Activated naive CD8-positive, alpha-beta T cell treated with anti-CD3 and anti-CD28 coated beads, Interleukin-2, amount 10 ng/mL, durations not matched to agents 7 days and 5 days (primary cell): ENCODE measurements around the gene PTPRG. TPM values are rescaled to one million over a fixed set of nuclear protein-coding genes. Genes with fewer than 3 reads are reported as not detected.

Experiments
- ATAC-seq: fragments of 150-1000 bp; cut with Tn5 transposase; one replicate; pipeline ENCODE4 v1.10.0; 2021; ENCODE audit warnings: low read depth, moderate library complexity
- POLR2A ChIA-PET: fragments of 350-600 bp; sonication (Branson Sonifier 250); formaldehyde crosslinking; loops from one replicate; lab custom pipeline; 2021; ENCODE audit warnings: antibody characterized with exemption; lab: Charles Lee
- DNase-seq: peaks from one replicate; pipeline ENCODE4 v3.0.0; 2021
- H3K27ac Mint-ChIP-seq: one replicate; pipeline ENCODE4 v1.8.0; 2022; ENCODE audit warnings: mild to moderate bottlenecking, mixed read lengths
- H3K27me3 Mint-ChIP-seq: one replicate; pipeline ENCODE4 v1.8.0; 2022; ENCODE audit warnings: mild to moderate bottlenecking, moderate library complexity, mixed read lengths
- H3K36me3 Mint-ChIP-seq: one replicate; pipeline ENCODE4 v1.8.0; 2021; ENCODE audit warnings: mild to moderate bottlenecking, mixed read lengths
- H3K4me1 Mint-ChIP-seq: one replicate; pipeline ENCODE4 v1.8.0; 2021; ENCODE audit warnings: mixed read lengths
- H3K4me3 Mint-ChIP-seq: one replicate; pipeline ENCODE4 v1.8.0; 2022; ENCODE audit warnings: mild to moderate bottlenecking, moderate library complexity, mixed read lengths
- H3K9me3 Mint-ChIP-seq: one replicate; pipeline ENCODE4 v1.8.0; 2021; ENCODE audit warnings: mixed read lengths
- total RNA-seq, 2 experiments: library from RNA; stranded (reverse); gene quantifications; one replicate each; pipeline ENCODE4 v1.2.3, GENCODE V29; 2021

PTPRG gene
- total RNA-seq, 2 experiments from 2014 or later = not detected

DNA sequence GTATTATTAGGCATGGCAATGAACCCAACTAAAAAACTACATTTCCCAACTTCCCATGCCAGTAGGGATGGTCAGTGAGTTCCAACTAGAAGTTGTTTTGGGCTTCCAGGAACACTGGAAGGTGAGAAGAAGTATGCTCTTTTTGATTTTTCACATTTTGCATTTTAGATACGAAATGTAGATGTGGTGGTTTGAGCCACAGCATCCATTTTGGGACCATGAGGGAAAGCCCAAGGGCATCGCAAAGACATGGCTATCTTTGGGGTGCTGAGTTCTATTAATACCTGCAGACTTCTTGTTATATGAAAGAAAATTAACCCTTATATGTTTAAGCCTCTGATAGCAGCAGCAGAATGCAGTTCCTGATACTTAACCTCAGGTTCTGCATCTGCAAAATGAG is 62.9 kb downstream of the PTPRG start:
- H3K9me3 Mint-ChIP-seq = no peaks in the 10 kb centered on the region
- H3K4me1 Mint-ChIP-seq = no peaks in the 10 kb centered on the region
- ATAC-seq = no peak
- DNase-seq = no peak
- POLR2A ChIA-PET = no interaction called here
- no peaks in the 10 kb centered on the region for H3K36me3 Mint-ChIP-seq
- no peak overlapping the region for H3K4me3 Mint-ChIP-seq
- no peaks in the 10 kb centered on the region for H3K27me3 Mint-ChIP-seq
- no peak overlapping the region for H3K27ac Mint-ChIP-seq

DNA sequence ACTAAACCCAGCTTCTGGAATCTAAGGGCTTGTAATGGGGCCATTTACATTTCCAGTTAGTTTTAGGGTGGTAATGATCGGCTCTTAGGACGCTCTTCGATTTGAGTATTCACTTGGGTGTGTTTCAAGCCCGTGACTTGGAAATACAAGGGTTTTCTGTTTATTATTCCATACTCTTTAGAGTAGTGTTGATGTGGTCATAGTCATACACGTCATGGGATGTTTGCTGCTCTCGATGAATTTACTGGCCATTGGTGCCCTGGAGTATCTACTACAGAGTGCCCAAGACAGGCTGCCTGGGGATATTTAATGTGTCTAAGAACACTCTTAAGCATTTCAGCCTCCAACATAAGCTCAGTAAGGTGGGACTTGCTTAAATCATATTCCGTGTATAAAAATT is 64.1 kb downstream of the PTPRG start:
- H3K36me3 Mint-ChIP-seq = no peaks in the 10 kb centered on the region
- POLR2A ChIA-PET = no interaction called here
- ATAC-seq (no peak), DNase-seq (no peak)
- no peak overlapping the region for H3K4me3 Mint-ChIP-seq
- no peaks in the 10 kb centered on the region for H3K27me3 Mint-ChIP-seq
- no peaks in the 10 kb centered on the region for H3K4me1 Mint-ChIP-seq
- no peak overlapping the region for H3K27ac Mint-ChIP-seq
- no peaks in the 10 kb centered on the region for H3K9me3 Mint-ChIP-seq

DNA sequence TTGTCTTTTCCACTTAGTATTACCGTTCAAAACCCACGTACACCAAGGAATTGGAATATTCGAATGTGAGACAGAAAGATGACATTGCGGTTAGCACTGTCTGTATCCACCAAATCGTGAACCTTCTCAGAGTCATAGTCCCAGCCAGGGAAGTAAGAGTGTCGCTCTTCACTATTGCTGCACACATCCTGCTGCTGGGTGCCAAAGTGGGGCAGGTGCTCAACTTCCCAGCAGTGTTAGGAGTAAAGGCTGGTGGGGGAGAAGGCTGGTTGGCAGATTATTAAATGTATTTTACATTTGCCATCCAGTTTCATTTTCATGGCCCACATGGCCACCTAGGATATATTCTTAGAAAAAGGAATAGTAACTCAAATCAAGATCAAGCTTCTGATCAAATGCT is 65.1 kb downstream of the PTPRG start:
- Mint-ChIP-seq H3K9me3 (no peaks in the 10 kb centered on the region), H3K36me3 (no peaks in the 10 kb centered on the region), H3K27me3 (no peaks in the 10 kb centered on the region), H3K4me3 (no peak overlapping the region), H3K27ac (no peak overlapping the region), H3K4me1 (no peaks in the 10 kb centered on the region)
- POLR2A ChIA-PET = no interaction called here
- ATAC-seq (no peak), DNase-seq (no peak)

DNA sequence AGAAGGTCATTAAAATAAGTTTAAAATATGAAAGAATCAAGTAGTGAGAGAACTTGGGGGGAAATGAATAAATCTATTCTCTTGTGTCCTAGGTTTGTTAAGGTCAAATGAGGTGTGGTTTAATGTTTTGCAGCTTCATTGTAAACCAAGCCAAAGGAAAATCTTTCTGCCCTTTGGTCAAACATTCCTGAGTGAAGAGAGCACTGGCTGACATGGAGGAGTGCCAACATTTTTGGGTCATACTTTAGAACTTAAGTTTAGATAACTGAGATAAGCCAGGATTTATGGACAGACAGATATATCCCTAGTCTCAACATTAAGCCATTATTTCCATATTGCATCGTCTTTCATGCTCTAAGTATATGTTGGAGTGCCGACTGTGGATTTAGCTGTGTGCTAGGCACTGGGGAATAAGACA is 66.4 kb downstream of the PTPRG start:
- DNase-seq (no peak), ATAC-seq (no peak)
- Mint-ChIP-seq H3K9me3 (no peaks in the 10 kb centered on the region), H3K4me1 (no peaks in the 10 kb centered on the region), H3K4me3 (no peak overlapping the region), H3K27ac (no peak overlapping the region), H3K27me3 (no peaks in the 10 kb centered on the region), H3K36me3 (no peaks in the 10 kb centered on the region)
- POLR2A ChIA-PET = no interaction called here

DNA sequence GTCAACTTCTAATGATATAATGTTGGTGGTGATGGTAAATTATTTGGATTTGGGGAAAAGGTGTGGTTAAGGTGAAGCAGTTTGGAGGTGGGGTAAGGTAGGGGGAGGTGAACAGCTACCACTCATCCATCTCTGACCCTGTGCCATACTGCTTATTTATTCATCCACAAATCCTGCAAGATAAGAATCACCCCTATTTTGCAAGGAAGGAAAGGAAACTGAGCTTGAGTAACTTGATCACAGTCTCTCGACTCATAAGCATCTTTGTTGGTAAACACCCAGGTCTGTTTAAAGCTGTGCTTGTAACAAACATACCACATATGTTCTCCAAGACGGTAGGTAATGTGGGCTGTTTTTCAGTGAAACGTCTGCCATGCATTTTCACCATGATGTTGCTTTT is 67.3 kb downstream of the PTPRG start:
- Mint-ChIP-seq H3K36me3 (no peaks in the 10 kb centered on the region), H3K27me3 (no peaks in the 10 kb centered on the region), H3K9me3 (no peaks in the 10 kb centered on the region), H3K27ac (no peak overlapping the region), H3K4me3 (no peak overlapping the region), H3K4me1 (no peaks in the 10 kb centered on the region)
- DNase-seq (no peak), ATAC-seq (no peak)
- POLR2A ChIA-PET = no interaction called here

DNA sequence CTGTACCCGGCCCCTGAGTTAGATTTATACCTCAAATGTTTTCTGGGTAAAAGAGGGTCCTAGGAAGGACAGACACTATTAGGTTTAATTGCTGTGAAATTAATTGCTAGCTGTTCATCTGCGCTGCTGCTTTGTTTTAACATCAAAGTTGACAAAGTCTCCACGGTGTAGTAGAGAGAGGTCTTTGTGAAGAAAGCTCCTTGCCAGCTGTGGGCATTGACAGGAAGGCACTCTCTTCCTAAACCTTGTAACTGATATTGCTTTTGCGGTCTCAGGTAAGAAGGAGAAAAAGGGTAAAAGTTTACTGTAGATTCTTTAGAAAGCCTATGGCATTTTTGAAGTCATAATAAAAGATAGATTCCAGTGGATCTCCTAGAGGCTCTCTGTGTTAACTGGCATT is 68.1 kb downstream of the PTPRG start:
- no peaks in the 10 kb centered on the region for H3K27me3 Mint-ChIP-seq
- DNase-seq (no peak), ATAC-seq (no peak)
- H3K27ac Mint-ChIP-seq = no peak overlapping the region
- H3K9me3 Mint-ChIP-seq = no peaks in the 10 kb centered on the region
- H3K36me3 Mint-ChIP-seq = no peaks in the 10 kb centered on the region
- H3K4me1 Mint-ChIP-seq = no peaks in the 10 kb centered on the region
- no peak overlapping the region for H3K4me3 Mint-ChIP-seq
- POLR2A ChIA-PET = no interaction called here

DNA sequence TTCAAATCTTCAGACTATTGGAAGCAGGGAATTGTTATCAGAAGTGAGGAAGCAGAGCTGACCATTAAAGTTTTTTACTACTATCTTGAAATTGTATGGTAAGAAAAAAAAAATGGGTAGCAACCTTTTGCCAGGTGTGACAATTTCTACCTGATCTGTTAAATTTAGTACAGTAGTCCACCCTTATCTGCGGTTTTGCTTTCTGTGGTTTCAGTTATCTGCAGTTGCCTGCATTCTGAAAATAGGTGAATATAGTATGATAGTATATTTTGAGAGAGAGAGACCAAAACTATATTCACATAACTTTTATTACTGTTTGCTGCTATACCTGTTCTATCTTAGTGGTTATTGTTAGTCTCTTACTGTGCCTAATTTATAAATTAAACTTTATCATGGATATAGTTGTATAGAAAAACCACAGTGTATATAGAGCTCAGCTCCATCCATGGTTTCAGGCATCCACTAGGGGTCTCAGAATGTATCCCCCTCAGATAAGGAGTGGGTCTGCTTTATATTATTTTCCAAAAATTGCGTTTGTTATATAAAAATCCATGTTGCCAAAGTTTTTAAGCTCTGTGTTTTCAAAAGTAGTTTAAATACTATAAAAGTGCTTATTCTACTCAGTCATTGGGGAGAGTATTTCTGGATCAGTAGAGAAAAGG is 69.9 kb downstream of the PTPRG start:
- Mint-ChIP-seq H3K27ac (no peak overlapping the region), H3K4me1 (no peaks in the 10 kb centered on the region), H3K9me3 (no peaks in the 10 kb centered on the region), H3K36me3 (no peaks in the 10 kb centered on the region), H3K27me3 (no peaks in the 10 kb centered on the region), H3K4me3 (no peak overlapping the region)
- DNase-seq (no peak), ATAC-seq (no peak)
- POLR2A ChIA-PET = interaction anchor here (0.6 kb wide), 1 partner anchor 96 kb away, joined by 3 read pairs; no protein-coding TSS in a partner anchor

DNA sequence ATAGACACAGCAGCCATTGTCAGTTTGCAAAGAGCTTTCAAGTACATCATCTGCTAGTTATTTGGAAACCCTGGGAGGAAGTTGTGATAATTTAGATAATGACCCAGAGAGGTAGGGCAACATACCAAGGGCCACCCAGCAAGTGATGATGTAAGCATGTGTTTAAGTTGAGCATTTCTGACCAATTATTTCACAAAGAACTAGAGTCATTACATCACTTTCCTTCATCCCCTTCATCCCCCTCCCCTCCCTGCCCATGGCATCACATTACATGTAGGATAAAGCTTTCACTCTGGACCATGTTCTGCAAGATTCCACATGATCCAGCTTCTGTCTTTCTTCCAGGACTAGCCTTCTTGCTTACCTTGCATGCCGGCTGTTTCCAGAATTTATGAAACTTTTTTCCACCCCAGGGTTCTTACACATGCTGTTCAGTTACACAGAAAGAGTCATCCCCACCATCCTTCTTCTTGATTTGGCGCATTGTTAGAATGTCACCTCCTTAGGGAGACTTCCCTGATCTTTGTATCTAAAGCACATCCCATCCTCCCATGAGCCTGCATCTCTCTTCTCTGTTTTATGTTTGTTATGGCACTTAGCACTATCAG is 71.3 kb downstream of the PTPRG start:
- Mint-ChIP-seq H3K4me1 (no peaks in the 10 kb centered on the region), H3K27ac (no peak overlapping the region), H3K9me3 (no peaks in the 10 kb centered on the region), H3K36me3 (no peaks in the 10 kb centered on the region), H3K27me3 (no peaks in the 10 kb centered on the region), H3K4me3 (no peak overlapping the region)
- ATAC-seq (no peak), DNase-seq (no peak)
- POLR2A ChIA-PET = no interaction called here

DNA sequence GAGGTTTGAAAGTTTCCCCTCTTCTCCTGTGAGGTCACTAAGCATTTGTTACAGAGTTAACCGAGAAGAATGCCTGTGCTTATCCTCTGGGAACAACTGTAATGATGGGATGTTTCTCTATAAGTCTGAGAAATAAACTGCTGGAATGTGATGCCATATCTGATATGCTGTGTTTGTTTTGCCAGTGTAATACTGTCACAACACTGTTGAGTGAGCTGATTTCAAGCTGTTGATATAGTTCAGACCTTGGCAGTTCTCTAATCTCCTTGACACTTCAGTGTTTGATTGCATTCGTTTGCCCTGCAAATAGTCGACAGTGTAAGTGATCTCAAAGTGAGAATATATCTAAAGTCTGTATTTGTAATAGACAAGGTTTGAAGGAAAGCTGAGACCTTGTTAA is 73.3 kb downstream of the PTPRG start:
- Mint-ChIP-seq H3K27me3 (no peaks in the 10 kb centered on the region), H3K4me3 (no peak overlapping the region), H3K4me1 (no peaks in the 10 kb centered on the region), H3K27ac (no peak overlapping the region), H3K36me3 (no peaks in the 10 kb centered on the region), H3K9me3 (no peaks in the 10 kb centered on the region)
- POLR2A ChIA-PET = no interaction called here
- no peak for ATAC-seq
- no peak for DNase-seq

DNA sequence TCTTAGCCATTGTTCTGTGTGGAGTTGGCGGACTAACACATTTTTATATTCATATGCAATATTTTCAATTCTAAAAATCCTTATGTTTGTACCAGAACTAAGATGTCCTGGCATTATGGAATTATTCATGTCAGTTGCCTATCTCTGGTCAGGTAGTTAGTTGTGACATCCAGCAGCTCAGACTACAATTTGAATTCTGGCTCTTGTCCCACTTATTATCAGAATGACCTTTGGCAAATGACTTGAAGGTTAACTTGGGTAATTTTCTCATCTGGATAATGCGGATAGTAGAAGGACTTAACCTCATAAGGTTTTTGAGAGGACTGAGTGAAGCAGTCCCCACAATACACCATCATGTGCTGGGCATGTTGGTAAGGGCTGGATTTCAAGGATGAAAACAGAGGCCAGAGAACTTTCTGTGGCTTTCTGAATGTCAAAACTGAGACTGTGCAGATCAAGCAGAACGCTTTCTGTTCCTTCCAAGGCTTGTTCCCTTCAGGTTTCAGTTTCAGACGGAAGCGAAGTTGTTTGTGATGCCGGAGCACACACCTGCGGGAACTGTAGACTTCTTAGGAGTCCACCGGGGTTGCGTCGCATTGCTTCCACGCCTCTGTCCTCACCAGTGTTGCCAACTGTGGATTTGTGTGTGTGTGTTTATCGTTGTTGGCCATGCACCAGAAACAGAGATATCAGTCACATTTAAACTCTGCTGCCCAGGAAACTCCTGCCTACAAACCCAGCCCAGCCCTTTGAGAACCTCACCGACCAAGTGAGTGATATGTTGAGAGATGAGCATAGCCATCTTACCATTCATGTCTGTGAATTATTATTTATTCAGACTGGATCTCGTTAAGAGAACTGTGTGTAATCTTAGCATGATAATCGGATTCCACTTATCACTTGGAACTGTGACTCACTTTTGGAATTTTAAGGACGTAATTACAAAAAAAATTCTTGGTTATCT is 76.0 kb downstream of the PTPRG start:
- H3K9me3 Mint-ChIP-seq = no peaks in the 10 kb centered on the region
- POLR2A ChIA-PET = no interaction called here
- no peaks in the 10 kb centered on the region for H3K4me1 Mint-ChIP-seq
- H3K27ac Mint-ChIP-seq = no peak overlapping the region
- no peaks in the 10 kb centered on the region for H3K27me3 Mint-ChIP-seq
- H3K36me3 Mint-ChIP-seq = no peaks in the 10 kb centered on the region
- no peak for ATAC-seq
- no peak overlapping the region for H3K4me3 Mint-ChIP-seq
- DNase-seq = no peak

DNA sequence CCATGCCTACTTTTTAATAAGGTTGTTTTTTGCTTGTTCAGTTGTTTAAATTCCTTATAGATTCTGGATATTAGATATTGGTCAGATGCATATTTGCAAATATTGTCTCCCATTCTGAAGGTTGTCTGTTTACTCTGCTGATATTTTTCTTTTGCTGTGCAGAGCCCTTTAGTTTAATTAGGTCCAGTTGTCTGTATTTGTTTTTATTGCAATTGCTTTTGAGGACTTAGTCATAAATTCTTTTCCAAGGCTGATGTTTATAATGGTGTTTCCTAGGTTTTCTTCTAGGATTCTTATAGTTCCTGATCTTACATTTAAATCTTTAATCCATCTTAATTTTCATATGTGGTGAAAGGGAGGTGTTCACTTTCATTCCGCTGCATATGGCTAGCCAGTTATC is 77.4 kb downstream of the PTPRG start:
- no peak for DNase-seq
- Mint-ChIP-seq H3K27ac (no peak overlapping the region), H3K27me3 (no peaks in the 10 kb centered on the region), H3K4me1 (no peaks in the 10 kb centered on the region), H3K4me3 (no peak overlapping the region), H3K36me3 (no peaks in the 10 kb centered on the region), H3K9me3 (no peaks in the 10 kb centered on the region)
- POLR2A ChIA-PET = no interaction called here
- no peak for ATAC-seq

DNA sequence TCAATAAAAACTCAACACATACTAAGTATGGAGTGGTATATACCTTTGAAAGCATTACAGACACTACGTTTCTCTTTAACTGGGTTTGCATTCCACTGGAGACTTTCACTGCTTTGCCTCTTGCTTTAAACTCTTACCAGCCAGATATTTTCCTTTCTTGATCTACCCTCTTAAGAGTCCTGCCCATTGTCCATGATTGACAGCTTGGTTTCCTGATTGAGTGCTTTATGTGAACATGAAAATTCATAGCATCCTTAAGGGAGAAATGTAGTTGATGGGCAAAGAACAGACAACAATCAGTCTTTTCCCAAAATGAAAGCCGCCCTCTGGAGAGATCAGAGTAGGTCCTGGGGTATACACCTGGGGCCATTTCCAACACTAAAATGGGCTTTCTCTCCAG is 78.6 kb downstream of the PTPRG start:
- no peaks in the 10 kb centered on the region for H3K27me3 Mint-ChIP-seq
- no peaks in the 10 kb centered on the region for H3K4me1 Mint-ChIP-seq
- H3K4me3 Mint-ChIP-seq = no peak overlapping the region
- no peaks in the 10 kb centered on the region for H3K36me3 Mint-ChIP-seq
- no peak for ATAC-seq
- no peak overlapping the region for H3K27ac Mint-ChIP-seq
- POLR2A ChIA-PET = no interaction called here
- H3K9me3 Mint-ChIP-seq = no peaks in the 10 kb centered on the region
- no peak for DNase-seq

DNA sequence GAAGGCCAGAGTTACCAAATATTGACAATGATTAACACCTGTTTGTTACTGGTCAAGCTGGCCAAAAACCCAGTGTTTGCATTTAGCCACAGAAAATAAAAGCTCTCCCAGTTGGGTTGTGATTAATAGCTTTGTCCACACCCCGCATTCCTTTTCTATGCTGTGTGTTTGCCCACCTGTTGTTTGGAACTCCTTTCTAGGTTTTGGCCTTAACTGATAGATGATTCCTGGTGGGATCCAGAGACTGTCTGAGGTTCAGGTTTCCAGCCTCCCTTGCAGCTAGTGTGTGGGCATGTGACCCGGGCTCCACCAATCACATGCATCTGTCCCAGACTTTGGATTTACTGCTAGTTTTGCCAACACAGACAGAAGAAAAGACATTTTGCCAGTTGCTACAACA is 83.8 kb downstream of the PTPRG start:
- ATAC-seq = no peak
- Mint-ChIP-seq H3K4me1 (no peaks in the 10 kb centered on the region), H3K4me3 (no peak overlapping the region)

DNA sequence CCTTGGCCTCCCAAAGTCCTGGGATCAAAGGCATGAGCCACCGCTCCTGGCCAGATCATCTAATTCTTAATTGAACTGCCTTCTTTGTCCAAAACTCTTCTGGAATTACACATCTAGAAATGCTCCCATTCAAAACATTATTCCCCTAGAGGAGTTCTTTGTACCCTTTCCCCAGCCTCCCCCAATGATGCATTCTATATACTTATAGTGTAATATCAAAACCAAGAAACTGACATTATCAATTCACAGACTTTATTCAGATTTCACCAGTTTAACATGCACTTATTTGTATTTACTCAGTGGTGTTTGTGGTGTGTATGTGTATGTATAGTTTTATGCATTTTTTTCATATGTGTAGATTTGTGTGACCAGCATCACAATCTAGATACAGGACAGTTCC is 85.0 kb downstream of the PTPRG start:
- peaks cover 2% of the 10 kb centered on the region for H3K9me3 Mint-ChIP-seq
- POLR2A ChIA-PET = no interaction called here

More for the DNA sequence above, 83.8 kb downstream of the PTPRG start:
- POLR2A ChIA-PET = no interaction called here
- no peak for DNase-seq
- Mint-ChIP-seq H3K27ac (no peak overlapping the region), H3K36me3 (no peaks in the 10 kb centered on the region), H3K9me3 (peaks cover 2% of the 10 kb centered on the region), H3K27me3 (no peaks in the 10 kb centered on the region)

More for the DNA sequence above, 85.0 kb downstream of the PTPRG start:
- ATAC-seq (no peak), DNase-seq (no peak)
- Mint-ChIP-seq H3K27ac (no peak overlapping the region), H3K4me3 (no peak overlapping the region), H3K27me3 (no peaks in the 10 kb centered on the region), H3K36me3 (no peaks in the 10 kb centered on the region), H3K4me1 (no peaks in the 10 kb centered on the region)
